GM12878 (cell line): Measurements from ENCODE around the gene NME8. TPM values are rescaled to one million over a fixed set of nuclear protein-coding genes. Genes with fewer than 3 reads are reported as not detected.

Experiments
- ATAC-seq: fragments of 200-7000 bp; cut with Tn5 transposase; 3 replicates; pipeline ENCODE4 v1.9.1; 2020; ENCODE audit warnings: mild to moderate bottlenecking, moderate library complexity
- BruUV-seq: library from RNA; stranded (reverse); fragments of 400-500 nt; replicated peaks from 2 replicates; lab custom pipeline; 2021; lab: Mats Ljungman, UMichigan
- CTCF ChIA-PET: fragments of 300-600 bp; sonication (Branson Sonifier 250); formaldehyde crosslinking; extraction: SDS; loops from one replicate; lab custom pipeline; 2021; ENCODE audit warnings: inconsistent platforms; lab: Yijun Ruan, JAX
- POLR2A ChIA-PET: fragments of 350-600 bp; formaldehyde crosslinking; extraction: SDS; loops from one replicate; lab custom pipeline; 2021; ENCODE audit warnings: inconsistent platforms; lab: Charles Lee
- RAD21 ChIA-PET: fragments of 300-600 bp; sonication (Branson Sonifier 250); formaldehyde crosslinking; loops from one replicate; lab custom pipeline; 2023; ENCODE audit warnings: antibody characterized with exemption; ENCODE audit not compliant: unreplicated experiment; lab: Charles Lee
- SMC1A ChIA-PET: fragments of 300-600 bp; sonication (Branson Sonifier 250); formaldehyde crosslinking; loops from one replicate; lab custom pipeline; 2023; ENCODE audit not compliant: unreplicated experiment, uncharacterized antibody; lab: Charles Lee
- DNase-seq: peaks from one replicate; pipeline ENCODE4 v3.0.0-alpha.2; 2011; ENCODE audit warnings: low read depth, low spot score
- FAIRE-seq: peaks from 3 replicates; lab custom pipeline; 2011; peaks lifted over from hg19 to GRCh38; lab: Jason Lieb, UNC
- H2AFZ ChIP-seq: 2 replicates; pipeline ENCODE4 v1.6.0; 2011; ENCODE audit warnings: low read depth, low read length, control low read depth; ENCODE audit not compliant: control insufficient read depth
- H3K27ac ChIP-seq: 2 replicates; pipeline ENCODE4 v1.5.1; 2011; ENCODE audit warnings: control low read depth; ENCODE audit not compliant: control insufficient read depth, insufficient read depth
- H3K27me3 ChIP-seq, 2 experiments: replicated peaks in 1 of 2; 2 replicates each; pipeline versions ENCODE4 v1.6.0 to v1.6.1; 2011; ENCODE audit warnings: low read length in 1 of 2; ENCODE audit not compliant: control insufficient read depth in 2 of 2, insufficient read depth in 2 of 2
- H3K36me3 ChIP-seq, 2 experiments: 2 replicates each; pipeline ENCODE4 v1.5.1; 2011; ENCODE audit warnings: low read length in 1 of 2; ENCODE audit not compliant: control insufficient read depth in 2 of 2, insufficient read depth in 2 of 2
- H3K4me1 ChIP-seq: 2 replicates; pipeline ENCODE4 v1.6.1; 2011; ENCODE audit warnings: mild to moderate bottlenecking, low read length, moderate library complexity, mixed read lengths; ENCODE audit not compliant: control insufficient read depth, insufficient read depth
- H3K4me2 ChIP-seq: 2 replicates; pipeline ENCODE4 v1.6.0; 2011; ENCODE audit warnings: control low read depth; ENCODE audit not compliant: control insufficient read depth, insufficient read depth
- H3K4me3 ChIP-seq: fragments of 200-600 bp; sonication (generic); 2 replicates; pipeline ENCODE4 v1.5.1; 2016
- H3K79me2 ChIP-seq: 2 replicates; pipeline ENCODE4 v1.6.0; 2011; ENCODE audit warnings: low read length; ENCODE audit not compliant: control insufficient read depth, insufficient read depth
- H3K9ac ChIP-seq: 2 replicates; pipeline ENCODE4 v1.8.0; 2011; ENCODE audit warnings: low read length, control low read depth, mixed read lengths; ENCODE audit not compliant: control insufficient read depth, insufficient read depth
- H3K9me3 ChIP-seq: replicated peaks from 3 replicates; pipeline ENCODE4 v1.5.1; 2011; ENCODE audit warnings: mild to moderate bottlenecking, low read length; ENCODE audit not compliant: control insufficient read depth, insufficient read depth
- H4K20me1 ChIP-seq: 2 replicates; pipeline ENCODE4 v1.6.0; 2011; ENCODE audit not compliant: control insufficient read depth, insufficient read depth
- ASH2L ChIP-seq: fragments of 300-600, 200-600 bp; sonication (generic); IDR thresholded peaks from 2 replicates; pipeline ENCODE4 v1.6.1; 2017; ENCODE audit warnings: low read depth, mild to moderate bottlenecking, borderline replicate concordance
- BHLHE40 ChIP-seq, 2 experiments: fragments of 450-650 bp in 1 of 2; IDR thresholded peaks; 2 replicates each; pipeline ENCODE4 v1.6.1; 2011 to 2017; ENCODE audit warnings: low read depth in 2 of 2, borderline replicate concordance in 1 of 2, improper control_type of control experiment in 1 of 2, low read length in 1 of 2, mild to moderate bottlenecking in 1 of 2
- CHD2 ChIP-seq: IDR thresholded peaks from 2 replicates; pipeline ENCODE4 v1.6.1; 2011; ENCODE audit warnings: low read depth, low read length, improper control_type of control experiment, borderline replicate concordance
- DPF2 ChIP-seq: fragments of 450-650 bp; IDR thresholded peaks from 2 replicates; pipeline ENCODE4 v1.6.1; 2017; ENCODE audit warnings: mild to moderate bottlenecking
- EZH2 ChIP-seq: IDR thresholded peaks from 2 replicates; pipeline ENCODE4 v1.6.1; 2012; ENCODE audit warnings: low read depth, mild to moderate bottlenecking, control low read depth, inconsistent platforms, low read length, borderline replicate concordance; ENCODE audit not compliant: control insufficient read depth
- FOS ChIP-seq: IDR thresholded peaks from 3 replicates; pipeline ENCODE4 v1.6.1; 2011; ENCODE audit warnings: borderline replicate concordance; ENCODE audit not compliant: insufficient read length; ENCODE audit errors: extremely low read depth
- GATAD2B ChIP-seq: fragments of 450-650 bp; conservative IDR thresholded peaks from 2 replicates; pipeline ENCODE4 v1.6.1; 2017; ENCODE audit warnings: low read depth, mild to moderate bottlenecking, moderate library complexity
- HDGF ChIP-seq: fragments of 450-650 bp; IDR thresholded peaks from 2 replicates; pipeline ENCODE4 v1.6.1; 2016; ENCODE audit warnings: antibody characterized with exemption
- IKZF2 ChIP-seq, 2 experiments: fragments of 450-650 bp; IDR thresholded peaks; 2 replicates each; pipeline ENCODE4 v1.6.1; 2017; ENCODE audit warnings: mild to moderate bottlenecking in 2 of 2, moderate library complexity in 2 of 2
- MEF2A ChIP-seq: IDR thresholded peaks from 2 replicates; pipeline ENCODE4 v1.6.1; 2011; ENCODE audit warnings: low read depth, mild to moderate bottlenecking, low read length, moderate library complexity; ENCODE audit not compliant: insufficient read depth
- MLLT1 ChIP-seq: fragments of 450-650 bp; IDR thresholded peaks from 2 replicates; pipeline ENCODE4 v1.6.1; 2016; ENCODE audit warnings: mild to moderate bottlenecking
- MTA2 ChIP-seq: fragments of 450-650 bp; IDR thresholded peaks from 2 replicates; pipeline ENCODE4 v1.6.1; 2016; ENCODE audit warnings: low read depth, mild to moderate bottlenecking, moderate library complexity
- NBN ChIP-seq: fragments of 450-650 bp; IDR thresholded peaks from 2 replicates; pipeline ENCODE4 v1.6.1; 2016
- NFXL1 ChIP-seq: fragments of 450-650 bp; IDR thresholded peaks from 2 replicates; pipeline ENCODE4 v1.6.1; 2017; ENCODE audit warnings: antibody characterized with exemption, mild to moderate bottlenecking, borderline replicate concordance
- NR2C2 ChIP-seq: IDR thresholded peaks from 2 replicates; pipeline ENCODE4 v1.6.1; 2011; ENCODE audit warnings: borderline replicate concordance, low read depth; ENCODE audit not compliant: control insufficient read depth, insufficient read length
- SMARCA5 ChIP-seq: fragments of 450-650 bp; IDR thresholded peaks from 2 replicates; pipeline ENCODE4 v1.6.1; 2017; ENCODE audit warnings: mild to moderate bottlenecking
- SUPT20H ChIP-seq: IDR thresholded peaks from 2 replicates; pipeline ENCODE4 v1.6.1; 2011; ENCODE audit warnings: low read depth, mild to moderate bottlenecking, low read length, moderate library complexity, borderline replicate concordance; ENCODE audit not compliant: control insufficient read depth
- WGBS: methylation state at CpG from one replicate; pipeline ENCODE4 v1.1.6; 2016; ENCODE audit warnings: low lambda C conversion rate; ENCODE audit not compliant: insufficient replicate concordance, insufficient coverage; ENCODE audit errors: missing lambda C conversion rate; 5-methylcytosine and 5-hydroxymethylcytosine counted together
- in situ Hi-C: fragments of 300-500 bp; cut with MboI; formaldehyde crosslinking; loops from 9 replicates; pipeline ENCODE4 v1.14.3; 2018; ENCODE audit warnings: mixed read lengths
- intact Hi-C: fragments of 100-400 bp; cut with micrococcal nuclease; formaldehyde crosslinking; loops from one replicate; pipeline ENCODE4 v1.14.2; 2022; ENCODE audit not compliant: unreplicated experiment
- polyA plus RNA-seq, 11 experiments: library from polyadenylated mRNA; depleted of rRNA in 4 of 11; unstranded in 6 of 11; stranded (reverse) in 5 of 11; fragments of >200 nt; fragmentation: Nextera tagmentation in 4 of 11; fragmentation: Illumina TruSeq in 1 of 11; extraction: Ambion mirVana in 4 of 11; extraction: Trizol in 1 of 11; gene quantifications; 1 replicate in 1 of 11; 2 replicates in 10 of 11; pipeline versions ENCODE4 v1.2.1 to v1.2.3, GENCODE V29; 2011 to 2016; ENCODE audit warnings: inconsistent platforms in 2 of 11, missing spikeins in 2 of 11, low read depth in 1 of 11
- total RNA-seq, 4 experiments: library from RNA; depleted of rRNA in 3 of 4; stranded (reverse); fragments of >200 nt in 3 of 4; fragmentation: Illumina TruSeq in 1 of 4; extraction: Trizol in 1 of 4; gene quantifications; 2 replicates each; pipeline versions ENCODE4 v1.2.1 to v1.2.3, GENCODE V29; 2013 to 2021
- TF ChIP-seq, protein P1 (sequence below): fragments of 450-650 bp; IDR thresholded peaks from 2 replicates; pipeline ENCODE4 v1.6.1; 2017; ENCODE audit warnings: mild to moderate bottlenecking
- TF ChIP-seq, protein P2 (sequence below): fragments of 450-650 bp; IDR thresholded peaks from 2 replicates; pipeline ENCODE4 v1.6.1; 2014; ENCODE audit warnings: mild to moderate bottlenecking

Gene NME8
- total and polyA plus RNA-seq, 10 of the 15 experiments (the other 5 are each of a cell fraction or from before 2014, with no cell fraction given): 0.03 to 3.5 (median 0.52) TPM; not detected in 2

DNA sequence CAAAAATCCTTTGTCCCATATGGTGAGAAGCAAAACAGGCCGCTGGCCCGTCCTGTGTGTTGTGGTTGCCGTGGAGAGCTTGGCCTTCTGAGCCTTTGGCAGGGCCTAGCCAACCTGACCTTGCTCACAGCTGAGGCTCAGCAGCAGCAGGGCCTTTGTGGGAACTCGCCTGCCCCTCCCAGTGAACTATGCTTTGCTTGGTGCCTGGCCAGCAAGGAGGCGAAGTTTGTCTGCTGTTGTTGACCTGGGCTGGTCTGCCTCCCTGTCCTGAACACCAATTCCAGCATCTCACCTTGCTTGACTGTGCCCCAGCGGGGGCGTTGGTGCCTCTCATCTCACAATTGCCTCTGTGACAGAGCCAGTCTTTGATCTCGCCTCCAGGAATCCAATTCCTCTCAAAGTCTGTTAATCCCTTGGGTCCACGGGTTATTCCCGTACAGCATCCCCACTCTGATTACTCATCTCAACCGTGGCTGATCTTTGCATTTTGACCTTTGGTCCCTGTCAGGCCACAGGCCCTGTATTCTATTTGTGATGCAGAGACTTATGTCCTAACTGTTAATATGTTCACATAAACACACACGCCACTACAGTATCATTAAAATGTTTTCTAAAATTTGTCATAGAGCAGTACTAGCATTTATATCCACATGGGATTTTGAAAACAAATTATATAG lies 94.7 kb downstream of the NME8 start:
- SMC1A ChIA-PET: interaction anchor here (1.0 to 7.7 kb wide), 4 partner anchors 13 to 42 kb away, joined by 3 to 98 read pairs (median 4); partner anchors contain the start of genes EPDR1 and SFRP4
- no TSS peak for BruUV-seq
- CTCF ChIA-PET: interaction anchor here (1.1 to 6.1 kb wide), 5 partner anchors 8 to 42 kb away, joined by 3 to 108 read pairs (median 3); partner anchors contain the start of genes EPDR1 and SFRP4
- TF ChIP-seq EZH2 (no peak), NFXL1 (no peak), SMARCA5 (peak; percentile 64; the same call in 1 of the 2 replicates), HDGF (peak; percentile 76; the same call in 1 of the 2 replicates), FOS (no peak), CHD2 (0 out of 2 replicates have a peak, but pooled peaks have one; percentile 19), SUPT20H (no peak), BHLHE40 (IDR thresholded peaks at IDR 0.05; ENCODE audit: borderline replicate concordance in 1 of 2, low read depth in 2 of 2, low read length in 1 of 2) (0 out of 4 replicates have a peak, but pooled peaks of 1 of the 2 experiments have one; percentile 21), MTA2 (peak; percentile 65), MLLT1 (peak; percentile 98), NR2C2 (peak; percentile 49), NBN (peak; percentile 78; the same call in 1 of the 2 replicates), ASH2L (no peak), DPF2 (peak; percentile 89), IKZF2 (IDR thresholded peaks at IDR 0.05) (peak; percentile 90), MEF2A (no peak), GATAD2B (peak; percentile 80)
- TF ChIP-seq, protein P1, sequence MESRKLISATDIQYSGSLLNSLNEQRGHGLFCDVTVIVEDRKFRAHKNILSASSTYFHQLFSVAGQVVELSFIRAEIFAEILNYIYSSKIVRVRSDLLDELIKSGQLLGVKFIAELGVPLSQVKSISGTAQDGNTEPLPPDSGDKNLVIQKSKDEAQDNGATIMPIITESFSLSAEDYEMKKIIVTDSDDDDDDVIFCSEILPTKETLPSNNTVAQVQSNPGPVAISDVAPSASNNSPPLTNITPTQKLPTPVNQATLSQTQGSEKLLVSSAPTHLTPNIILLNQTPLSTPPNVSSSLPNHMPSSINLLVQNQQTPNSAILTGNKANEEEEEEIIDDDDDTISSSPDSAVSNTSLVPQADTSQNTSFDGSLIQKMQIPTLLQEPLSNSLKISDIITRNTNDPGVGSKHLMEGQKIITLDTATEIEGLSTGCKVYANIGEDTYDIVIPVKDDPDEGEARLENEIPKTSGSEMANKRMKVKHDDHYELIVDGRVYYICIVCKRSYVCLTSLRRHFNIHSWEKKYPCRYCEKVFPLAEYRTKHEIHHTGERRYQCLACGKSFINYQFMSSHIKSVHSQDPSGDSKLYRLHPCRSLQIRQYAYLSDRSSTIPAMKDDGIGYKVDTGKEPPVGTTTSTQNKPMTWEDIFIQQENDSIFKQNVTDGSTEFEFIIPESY: 0 out of 2 replicates have a peak, but pooled peaks have one; percentile 53
- TF ChIP-seq, protein P2, sequence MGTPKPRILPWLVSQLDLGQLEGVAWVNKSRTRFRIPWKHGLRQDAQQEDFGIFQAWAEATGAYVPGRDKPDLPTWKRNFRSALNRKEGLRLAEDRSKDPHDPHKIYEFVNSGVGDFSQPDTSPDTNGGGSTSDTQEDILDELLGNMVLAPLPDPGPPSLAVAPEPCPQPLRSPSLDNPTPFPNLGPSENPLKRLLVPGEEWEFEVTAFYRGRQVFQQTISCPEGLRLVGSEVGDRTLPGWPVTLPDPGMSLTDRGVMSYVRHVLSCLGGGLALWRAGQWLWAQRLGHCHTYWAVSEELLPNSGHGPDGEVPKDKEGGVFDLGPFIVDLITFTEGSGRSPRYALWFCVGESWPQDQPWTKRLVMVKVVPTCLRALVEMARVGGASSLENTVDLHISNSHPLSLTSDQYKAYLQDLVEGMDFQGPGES: no peak

More for the DNA sequence above, 94.7 kb downstream of the NME8 start:
- in situ Hi-C loops: no loop called here
- Histone ChIP-seq H3K4me2 (no peak overlapping the region), H3K36me3 (no peaks in the 10 kb centered on the region), H3K27ac (no peak overlapping the region), H3K4me1 (peaks cover 3% of the 10 kb centered on the region; the same call in 1 of the 2 replicates), H3K9ac (no peak overlapping the region), H2AFZ (peak overlapping the region; percentile 46), H3K9me3 (no peaks in the 10 kb centered on the region; the same call in 2 of the 3 replicates), H3K79me2 (no peaks in the 10 kb centered on the region), H3K27me3 (no peaks in the 10 kb centered on the region), H3K4me3 (no peak overlapping the region), H4K20me1 (no peaks in the 10 kb centered on the region)
- WGBS: 52% methylated on average over 12 of the region's 12 CpGs
- peak; percentile 67 for ATAC-seq
- DNase-seq: peak; percentile 33
- ChIA-PET POLR2A (interaction anchor here (0.9 to 2.2 kb wide), 3 partner anchors 22 to 127 kb away, joined by 3 to 17 read pairs (median 11); partner anchors contain the start of genes EPDR1 and SFRP4), RAD21 (interaction anchor here (3.5 kb wide), 1 partner anchor 23 kb away, joined by 30 read pairs; the partner anchor contains the start of gene EPDR1)
- intact Hi-C loops: no loop called here
- no peak for FAIRE-seq
